ENCODE measurements around the gene MICU1. TPM values are rescaled to one million over a fixed set of nuclear protein-coding genes. Genes with fewer than 3 reads are reported as not detected.

The MICU1 gene
- total and polyA plus RNA-seq, 2 experiments from 2014 or later: 27.5 to 52.3 TPM

- TF ChIP-seq, protein P1, sequence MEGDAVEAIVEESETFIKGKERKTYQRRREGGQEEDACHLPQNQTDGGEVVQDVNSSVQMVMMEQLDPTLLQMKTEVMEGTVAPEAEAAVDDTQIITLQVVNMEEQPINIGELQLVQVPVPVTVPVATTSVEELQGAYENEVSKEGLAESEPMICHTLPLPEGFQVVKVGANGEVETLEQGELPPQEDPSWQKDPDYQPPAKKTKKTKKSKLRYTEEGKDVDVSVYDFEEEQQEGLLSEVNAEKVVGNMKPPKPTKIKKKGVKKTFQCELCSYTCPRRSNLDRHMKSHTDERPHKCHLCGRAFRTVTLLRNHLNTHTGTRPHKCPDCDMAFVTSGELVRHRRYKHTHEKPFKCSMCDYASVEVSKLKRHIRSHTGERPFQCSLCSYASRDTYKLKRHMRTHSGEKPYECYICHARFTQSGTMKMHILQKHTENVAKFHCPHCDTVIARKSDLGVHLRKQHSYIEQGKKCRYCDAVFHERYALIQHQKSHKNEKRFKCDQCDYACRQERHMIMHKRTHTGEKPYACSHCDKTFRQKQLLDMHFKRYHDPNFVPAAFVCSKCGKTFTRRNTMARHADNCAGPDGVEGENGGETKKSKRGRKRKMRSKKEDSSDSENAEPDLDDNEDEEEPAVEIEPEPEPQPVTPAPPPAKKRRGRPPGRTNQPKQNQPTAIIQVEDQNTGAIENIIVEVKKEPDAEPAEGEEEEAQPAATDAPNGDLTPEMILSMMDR (conservative IDR thresholded peaks at IDR 0.05; ENCODE audit: low read depth in 2 of 2): no peak
- TF ChIP-seq CREB1 (CRISPR knock-in tag; IDR thresholded peaks at IDR 0.05; ENCODE audit: low read depth): no peak
- TF ChIP-seq POLR2AphosphoS5 (IDR thresholded peaks at IDR 0.05; ENCODE audit: low read depth): no peak
- TF ChIP-seq ZNF114 (CRISPR knock-in tag; IDR thresholded peaks at IDR 0.05): no peak
These were observed 120.4 kb downstream of the MICU1 start (continued) for GRCh38 chr10:72505435-72505834.

DNA sequence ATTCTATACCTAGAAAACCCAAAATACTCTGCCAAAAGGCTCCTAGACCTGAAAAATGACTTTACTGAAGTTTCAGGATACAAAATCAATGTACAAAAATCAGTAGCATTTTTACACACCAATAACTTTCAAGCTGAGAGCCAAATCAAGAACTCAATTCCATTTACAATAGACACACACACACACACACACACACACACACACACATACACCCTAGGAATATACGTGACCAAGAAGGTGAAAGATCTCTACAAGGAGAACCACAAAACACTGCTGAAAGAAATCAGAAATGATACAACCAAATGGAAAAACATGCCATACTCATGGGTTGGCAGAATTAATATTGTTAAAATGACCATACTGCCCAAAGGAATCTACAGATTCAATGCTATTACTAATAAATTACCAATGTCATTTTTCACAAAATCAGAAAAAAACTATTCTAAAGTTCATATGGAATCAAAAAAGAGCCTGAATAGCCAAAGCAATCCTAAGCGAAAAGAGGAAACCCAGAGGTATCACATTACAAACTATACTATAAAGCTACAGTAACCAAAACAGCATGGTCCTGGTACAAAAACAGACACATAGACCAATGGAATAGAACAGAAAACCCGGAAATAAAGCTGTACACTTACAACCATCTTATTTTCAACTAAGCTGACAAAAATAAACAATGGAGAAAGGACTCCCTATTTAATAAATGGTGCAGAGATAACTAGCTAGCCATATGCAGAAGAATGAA, 122.0 kb downstream of the MICU1 start:
- ATAC-seq: no peak
- no peak overlapping the region for H3K4me2 ChIP-seq
- no peak for DNase-seq (ENCODE audit: low spot score)

More for the DNA sequence above, 122.0 kb downstream of the MICU1 start:
- TF ChIP-seq, protein P1 (conservative IDR thresholded peaks at IDR 0.05; ENCODE audit: low read depth in 2 of 2): no peak
- TF ChIP-seq NANOG (IDR thresholded peaks at IDR 0.05; ENCODE audit: borderline replicate concordance) (no peak), POLR2AphosphoS5 (IDR thresholded peaks at IDR 0.05; ENCODE audit: low read depth) (no peak), EZH2 (IDR thresholded peaks at IDR 0.05; ENCODE audit: low read depth, unreplicated experiment) (no peak), STAT1 (IDR thresholded peaks at IDR 0.05; ENCODE audit: unreplicated experiment) (no peak), EZH2phosphoT487 (IDR thresholded peaks at IDR 0.05; ENCODE audit: unreplicated experiment) (no peak), ZNF114 (CRISPR knock-in tag; IDR thresholded peaks at IDR 0.05) (no peak), ZNF331 (CRISPR knock-in tag; IDR thresholded peaks at IDR 0.05; ENCODE audit: low read depth) (no peak), JUNB (IDR thresholded peaks at IDR 0.05; ENCODE audit: unreplicated experiment) (no peak), REST (IDR thresholded peaks at IDR 0.05; ENCODE audit: unreplicated experiment) (no peak), CREB1 (CRISPR knock-in tag; IDR thresholded peaks at IDR 0.05; ENCODE audit: low read depth) (no peak)
- Histone ChIP-seq H3K9me2 (ENCODE audit: insufficient read depth) (no peaks in the 10 kb centered on the region; the same call in 1 of the 2 replicates), H3K36me3 (ENCODE audit: insufficient read depth) (no peaks in the 10 kb centered on the region), H3K79me2 (replicated peaks; ENCODE audit: insufficient read depth) (no peaks in the 10 kb centered on the region), H3F3A (replicated peaks; ENCODE audit: low read depth) (no peaks in the 10 kb centered on the region), H3K27me3 (ENCODE audit: insufficient read depth) (no peaks in the 10 kb centered on the region), H3K4me1 (ENCODE audit: insufficient read depth) (no peaks in the 10 kb centered on the region), H2AFZ (no peak overlapping the region), H3K4me3 (no peak overlapping the region), H3K27ac (ENCODE audit: low read depth) (no peak overlapping the region), H4K20me1 (replicated peaks; ENCODE audit: insufficient read depth) (no peaks in the 10 kb centered on the region)
- H3K36me3 Mint-ChIP-seq (ENCODE audit: low read depth): peaks cover 20% of the 10 kb centered on the region
- H3K4me1 Mint-ChIP-seq: no peaks in the 10 kb centered on the region
- no peak overlapping the region for H3K4me3 Mint-ChIP-seq
- H3K27me3 Mint-ChIP-seq (ENCODE audit: insufficient read depth, low read depth, poor library complexity): no peaks in the 10 kb centered on the region
- H3K27ac Mint-ChIP-seq: no peak overlapping the region
- peaks cover 20% of the 10 kb centered on the region; the same call in 1 of the 3 replicates for H3K9me3 Mint-ChIP-seq

All from GM23338 (cell line).